Loucy (cell line): ENCODE measurements around the gene NOTCH2NLA.
"Not testable (repeated sequence)": the region's sequence is repeated elsewhere in the genome, so short reads cannot be mapped to it uniquely, and the experiment has no call there.

Source experiments
- H2AFZ ChIP-seq: fragments of 200-600 bp; sonication (generic); 2 replicates; pipeline ENCODE4 v1.6.0; 2016; ENCODE audit warnings: antibody characterized with exemption, mild to moderate bottlenecking, low read length, moderate library complexity
- H3F3A ChIP-seq: fragments of 200-600 bp; 2 replicates; pipeline ENCODE4 v1.6.0; 2016; ENCODE audit warnings: antibody characterized with exemption, low read depth, mild to moderate bottlenecking
- H3K27me3 ChIP-seq: fragments of 200-600 bp; sonication (generic); 2 replicates; pipeline ENCODE4 v1.6.1; 2014; ENCODE audit warnings: low read length, mild to moderate bottlenecking; ENCODE audit not compliant: insufficient read depth, poor library complexity, severe bottlenecking
- H3K36me3 ChIP-seq: fragments of 200-600 bp; sonication (generic); 2 replicates; pipeline ENCODE4 v1.6.1; 2016; ENCODE audit warnings: low read length; ENCODE audit not compliant: insufficient read depth
- H3K4me1 ChIP-seq: fragments of 200-600 bp; sonication (generic); 2 replicates; pipeline ENCODE4 v1.5.1; 2014; ENCODE audit warnings: low read length, mild to moderate bottlenecking; ENCODE audit not compliant: insufficient read depth, poor library complexity, severe bottlenecking
- H3K4me2 ChIP-seq: fragments of 200-600 bp; sonication (generic); 2 replicates; pipeline ENCODE4 v1.6.0; 2014; ENCODE audit warnings: antibody characterized with exemption, low read length, low read depth, mild to moderate bottlenecking; ENCODE audit not compliant: poor library complexity, severe bottlenecking
- H3K4me3 ChIP-seq: fragments of 200-600 bp; sonication (generic); 2 replicates; pipeline ENCODE4 v1.5.1; 2014; ENCODE audit warnings: low read length, mild to moderate bottlenecking, mixed read lengths; ENCODE audit not compliant: poor library complexity, severe bottlenecking
- H3K79me2 ChIP-seq: fragments of 200-600 bp; sonication (generic); 2 replicates; pipeline ENCODE4 v1.6.1; 2014; ENCODE audit warnings: low read length; ENCODE audit not compliant: insufficient read depth
- H3K9ac ChIP-seq: fragments of 200-600 bp; sonication (generic); 2 replicates; pipeline ENCODE4 v1.6.0; 2014; ENCODE audit warnings: mild to moderate bottlenecking, low read depth, low read length, moderate library complexity; ENCODE audit not compliant: poor library complexity, severe bottlenecking
- H3K9me2 ChIP-seq: fragments of 200-600 bp; sonication (generic); replicated peaks from 2 replicates; pipeline ENCODE4 v1.6.1; 2016; ENCODE audit warnings: low read depth, low read length, mixed read lengths
- H3K9me3 ChIP-seq: fragments of 200-600 bp; sonication (generic); 2 replicates; pipeline ENCODE4 v1.6.1; 2014; ENCODE audit warnings: mild to moderate bottlenecking, antibody characterized with exemption, low read length, low read depth; ENCODE audit not compliant: insufficient read depth
- H4K20me1 ChIP-seq: fragments of 200-600 bp; sonication (generic); 2 replicates; pipeline ENCODE4 v1.6.0; 2014; ENCODE audit warnings: antibody characterized with exemption, low read length, mild to moderate bottlenecking; ENCODE audit not compliant: insufficient read depth, poor library complexity, severe bottlenecking

NOTCH2NLA gene

GRCh38 chr1:146270129-146270528 lies 41.3 kb upstream of the NOTCH2NLA start:
- H3K4me3 ChIP-seq, H3K4me1 ChIP-seq, H2AFZ ChIP-seq, H4K20me1 ChIP-seq, H3K79me2 ChIP-seq, H3K27me3 ChIP-seq, H3K36me3 ChIP-seq, H3K4me2 ChIP-seq, H3F3A ChIP-seq, H3K9me3 ChIP-seq, H3K9ac ChIP-seq, H3K9me2 ChIP-seq: not testable (repeated sequence)

GRCh38 chr1:146266179-146266748 lies 37.4 kb upstream of the NOTCH2NLA start:
- H3K9ac ChIP-seq, H3K36me3 ChIP-seq, H4K20me1 ChIP-seq, H3K79me2 ChIP-seq, H3K27me3 ChIP-seq, H2AFZ ChIP-seq, H3F3A ChIP-seq, H3K9me3 ChIP-seq, H3K4me2 ChIP-seq, H3K4me3 ChIP-seq, H3K4me1 ChIP-seq, H3K9me2 ChIP-seq: not testable (repeated sequence)

GRCh38 chr1:146264761-146265160 lies 35.9 kb upstream of the NOTCH2NLA start:
- H3K4me1 ChIP-seq, result not testable (repeated sequence)

GRCh38 chr1:146260006-146260730 lies 31.3 kb upstream of the NOTCH2NLA start:
- not testable (repeated sequence) for H4K20me1 ChIP-seq, H3F3A ChIP-seq, H3K27me3 ChIP-seq, H3K9me3 ChIP-seq, H3K4me2 ChIP-seq, H3K9ac ChIP-seq, H2AFZ ChIP-seq, H3K79me2 ChIP-seq, H3K9me2 ChIP-seq, H3K4me1 ChIP-seq, H3K36me3 ChIP-seq, H3K4me3 ChIP-seq

More at GRCh38 chr1:146264761-146265160, 35.9 kb upstream of the NOTCH2NLA start:
- H3K4me2 ChIP-seq, H3K4me3 ChIP-seq, H2AFZ ChIP-seq, H4K20me1 ChIP-seq, H3F3A ChIP-seq, H3K36me3 ChIP-seq, H3K9me3 ChIP-seq, H3K79me2 ChIP-seq, H3K27me3 ChIP-seq, H3K9me2 ChIP-seq, H3K9ac ChIP-seq: not testable (repeated sequence)

- not testable (repeated sequence) for H3F3A ChIP-seq, H3K9me2 ChIP-seq, H3K79me2 ChIP-seq, H3K4me3 ChIP-seq, H3K9ac ChIP-seq, H3K4me2 ChIP-seq, H3K4me1 ChIP-seq, H3K9me3 ChIP-seq, H2AFZ ChIP-seq, H3K36me3 ChIP-seq, H3K27me3 ChIP-seq, H4K20me1 ChIP-seq
Observed at GRCh38 chr1:146257992-146258552, 29.3 kb upstream of the NOTCH2NLA start.

DNA sequence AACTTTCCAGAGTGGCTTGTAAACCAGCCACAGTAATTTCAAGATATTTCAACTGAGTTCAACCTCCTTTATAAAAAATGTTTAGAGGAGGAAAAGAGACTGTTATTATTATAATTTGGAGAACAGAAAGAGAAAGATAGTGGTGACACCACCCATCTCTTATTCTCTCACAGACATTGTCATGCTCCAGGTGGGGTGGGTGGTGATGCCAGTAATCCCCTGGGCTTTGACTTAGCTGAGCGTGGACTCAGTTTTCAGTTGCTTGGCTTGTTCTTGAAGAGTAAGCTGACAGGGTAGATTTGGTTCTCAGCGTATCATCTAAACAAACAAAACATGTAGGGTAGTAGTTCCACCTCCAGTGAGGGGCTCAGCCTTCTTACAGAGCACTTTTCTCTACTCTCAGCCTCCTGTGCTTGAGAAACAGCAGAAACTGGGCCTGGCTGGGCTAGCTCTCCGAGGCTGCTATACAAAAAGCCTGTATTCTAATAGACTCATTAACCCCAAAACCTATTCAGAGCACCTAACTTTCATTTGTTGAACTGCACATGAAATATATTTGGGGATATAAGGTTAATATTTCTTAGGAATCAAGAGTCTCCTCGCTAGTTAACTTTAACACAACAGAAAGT lies 25.9 kb upstream of the NOTCH2NLA start:
- not testable (repeated sequence) for H3K4me3 ChIP-seq, H3K4me2 ChIP-seq, H4K20me1 ChIP-seq, H3K79me2 ChIP-seq, H3K9me2 ChIP-seq, H2AFZ ChIP-seq, H3K27me3 ChIP-seq, H3K9ac ChIP-seq, H3F3A ChIP-seq, H3K9me3 ChIP-seq, H3K36me3 ChIP-seq, H3K4me1 ChIP-seq

DNA sequence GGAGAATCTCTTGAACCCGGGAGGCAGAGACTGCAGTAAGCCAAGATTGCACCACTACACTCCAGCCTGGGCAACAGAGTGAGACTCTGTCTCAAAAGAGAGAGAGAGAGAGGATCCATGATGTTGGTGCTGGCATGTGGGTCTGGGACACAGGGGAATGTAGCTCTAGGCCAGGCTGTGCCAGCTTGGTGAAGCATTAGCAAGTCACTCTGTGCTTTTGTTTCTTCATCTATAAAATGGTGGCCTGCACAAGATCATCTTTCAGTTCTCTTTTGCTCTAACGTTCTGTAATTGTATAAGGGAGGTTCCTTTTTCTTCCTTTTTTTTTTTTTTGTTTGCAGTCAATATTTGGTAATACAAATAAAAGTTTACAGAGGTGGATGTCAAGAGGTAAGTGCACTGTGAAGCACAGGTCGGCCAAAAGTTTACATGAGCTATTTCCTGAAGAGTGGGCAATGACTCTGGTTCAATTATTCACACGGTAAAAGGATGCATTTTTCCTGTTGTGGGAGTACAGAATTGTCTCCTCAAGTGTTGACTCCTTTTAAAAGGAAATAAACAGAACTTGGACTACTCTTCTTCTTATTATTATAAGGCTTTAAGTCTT lies 24.5 kb upstream of the NOTCH2NLA start:
- not testable (repeated sequence) for H3F3A ChIP-seq, H2AFZ ChIP-seq, H3K9ac ChIP-seq

More for the DNA sequence above, 24.5 kb upstream of the NOTCH2NLA start:
- not testable (repeated sequence) for H3K9me3 ChIP-seq, H3K27me3 ChIP-seq, H4K20me1 ChIP-seq, H3K79me2 ChIP-seq, H3K9me2 ChIP-seq, H3K4me2 ChIP-seq, H3K4me3 ChIP-seq, H3K4me1 ChIP-seq, H3K36me3 ChIP-seq
